Measurements from ENCODE around the gene SMARCA5.
"Not testable (repeated sequence)": the region's sequence is repeated elsewhere in the genome, so short reads cannot be mapped to it uniquely, and the experiment has no call there.

Gene SMARCA5, protein sequence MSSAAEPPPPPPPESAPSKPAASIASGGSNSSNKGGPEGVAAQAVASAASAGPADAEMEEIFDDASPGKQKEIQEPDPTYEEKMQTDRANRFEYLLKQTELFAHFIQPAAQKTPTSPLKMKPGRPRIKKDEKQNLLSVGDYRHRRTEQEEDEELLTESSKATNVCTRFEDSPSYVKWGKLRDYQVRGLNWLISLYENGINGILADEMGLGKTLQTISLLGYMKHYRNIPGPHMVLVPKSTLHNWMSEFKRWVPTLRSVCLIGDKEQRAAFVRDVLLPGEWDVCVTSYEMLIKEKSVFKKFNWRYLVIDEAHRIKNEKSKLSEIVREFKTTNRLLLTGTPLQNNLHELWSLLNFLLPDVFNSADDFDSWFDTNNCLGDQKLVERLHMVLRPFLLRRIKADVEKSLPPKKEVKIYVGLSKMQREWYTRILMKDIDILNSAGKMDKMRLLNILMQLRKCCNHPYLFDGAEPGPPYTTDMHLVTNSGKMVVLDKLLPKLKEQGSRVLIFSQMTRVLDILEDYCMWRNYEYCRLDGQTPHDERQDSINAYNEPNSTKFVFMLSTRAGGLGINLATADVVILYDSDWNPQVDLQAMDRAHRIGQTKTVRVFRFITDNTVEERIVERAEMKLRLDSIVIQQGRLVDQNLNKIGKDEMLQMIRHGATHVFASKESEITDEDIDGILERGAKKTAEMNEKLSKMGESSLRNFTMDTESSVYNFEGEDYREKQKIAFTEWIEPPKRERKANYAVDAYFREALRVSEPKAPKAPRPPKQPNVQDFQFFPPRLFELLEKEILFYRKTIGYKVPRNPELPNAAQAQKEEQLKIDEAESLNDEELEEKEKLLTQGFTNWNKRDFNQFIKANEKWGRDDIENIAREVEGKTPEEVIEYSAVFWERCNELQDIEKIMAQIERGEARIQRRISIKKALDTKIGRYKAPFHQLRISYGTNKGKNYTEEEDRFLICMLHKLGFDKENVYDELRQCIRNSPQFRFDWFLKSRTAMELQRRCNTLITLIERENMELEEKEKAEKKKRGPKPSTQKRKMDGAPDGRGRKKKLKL

DNA sequence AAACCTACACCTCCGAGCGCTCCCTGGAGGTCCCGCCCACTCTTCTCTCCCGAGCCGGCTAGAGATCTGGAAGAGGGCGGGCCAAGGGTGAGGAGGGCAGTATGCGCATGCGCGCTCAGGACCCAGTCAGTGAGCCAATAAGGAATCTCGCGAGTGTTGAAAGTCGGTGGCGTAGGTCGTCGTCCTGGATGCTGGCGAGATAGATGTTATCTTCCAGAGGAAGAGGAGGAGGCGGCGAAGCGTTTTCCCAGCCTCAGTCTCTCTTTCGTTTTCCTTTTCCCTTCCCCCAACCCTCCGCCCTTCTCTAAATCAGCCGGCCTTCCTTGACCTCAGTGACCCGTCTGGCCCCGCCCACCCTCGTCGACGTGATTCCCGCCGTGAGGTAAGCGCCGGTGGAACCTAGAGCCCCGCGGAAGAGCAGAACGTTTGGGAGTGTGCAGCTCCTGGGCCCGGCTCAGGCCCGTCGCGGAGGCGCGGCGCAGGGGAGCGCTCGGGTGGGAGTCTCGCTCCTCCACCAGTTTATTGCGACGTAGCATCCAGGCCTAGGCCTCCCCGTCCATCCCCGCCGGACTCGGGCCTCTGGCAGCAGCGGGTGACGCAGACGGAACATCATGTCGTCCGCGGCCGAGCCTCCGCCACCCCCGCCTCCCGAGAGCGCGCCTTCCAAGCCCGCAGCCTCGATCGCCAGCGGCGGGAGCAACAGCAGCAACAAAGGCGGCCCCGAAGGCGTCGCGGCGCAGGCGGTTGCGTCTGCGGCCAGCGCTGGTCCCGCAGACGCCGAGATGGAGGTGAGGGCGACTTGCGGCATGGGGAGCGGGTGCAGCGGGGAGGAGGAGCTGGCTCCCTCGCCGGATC lies at the start of gene SMARCA5:
TSS of gene SMARCA5 (plus strand) at position 389 of the 855 bp plus-strand sequence. CDS start at position 612, 223 bp downstream.
- peak; percentile 92 to 96 for DNase-seq

GRCh38 chr4:143473334-143474126 lies 40.0 kb upstream of the SMARCA5 start:
- no peak for DNase-seq

DNA sequence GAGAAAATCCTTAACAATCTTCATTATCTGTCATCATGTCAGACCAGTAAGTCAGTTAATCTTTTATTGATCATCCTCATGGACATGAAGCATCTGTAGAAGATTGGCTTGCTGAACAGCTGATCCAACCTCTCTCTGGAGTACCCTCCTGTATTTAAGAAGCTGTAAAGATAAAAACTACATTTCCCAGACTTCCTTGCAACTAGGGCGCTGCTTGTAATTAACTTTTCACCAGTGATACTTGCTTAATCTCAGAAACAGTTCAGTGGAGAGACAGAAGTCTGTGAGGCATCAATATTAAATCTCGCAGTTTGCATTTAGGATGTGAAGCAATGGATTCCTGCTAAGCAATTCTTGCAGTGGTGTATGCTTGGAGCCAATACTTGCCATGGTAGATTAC lies 36.0 kb upstream of the SMARCA5 start:
- no peak for DNase-seq

DNA sequence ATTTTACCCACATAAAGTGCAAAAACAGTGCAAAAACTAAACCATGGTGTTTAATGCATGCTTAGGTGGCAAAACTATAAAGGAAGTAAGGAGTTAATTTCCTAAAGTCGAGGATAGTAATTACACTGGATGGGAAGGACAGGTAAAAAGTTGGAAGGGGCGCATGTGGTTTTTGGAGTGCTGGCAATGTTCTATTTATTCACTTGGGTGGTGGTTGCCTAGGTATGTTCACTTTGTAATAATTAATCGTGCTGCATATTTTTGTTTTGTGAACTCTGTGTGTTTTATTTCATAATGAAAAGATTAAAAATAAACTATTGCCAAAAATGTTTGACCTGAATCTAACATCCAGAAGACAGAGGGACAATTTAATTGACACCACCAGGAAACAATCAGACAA lies 32.1 kb upstream of the SMARCA5 start:
- no peak for DNase-seq

DNA sequence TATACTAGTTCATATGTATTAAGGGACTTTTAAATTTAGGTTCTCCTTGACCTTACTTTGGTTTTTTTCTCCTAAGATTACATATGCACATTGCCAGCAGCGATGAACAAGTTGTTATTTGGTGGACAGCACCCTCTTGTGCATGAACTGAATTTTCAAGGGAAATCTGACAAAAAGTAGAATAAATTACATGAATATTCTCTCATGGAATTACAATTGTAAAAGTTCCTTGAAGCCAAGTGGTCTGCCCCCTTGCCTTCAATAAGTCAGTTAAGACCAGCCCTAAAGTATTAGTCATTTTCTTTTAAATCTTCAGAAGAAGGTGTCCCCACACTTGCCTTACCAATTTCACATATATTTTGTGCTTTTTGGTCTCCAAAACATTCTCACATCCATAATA lies 30.7 kb upstream of the SMARCA5 start:
- no peak for DNase-seq

GRCh38 chr4:143486314-143486713 lies 27.2 kb upstream of the SMARCA5 start:
- no peak for DNase-seq

DNA sequence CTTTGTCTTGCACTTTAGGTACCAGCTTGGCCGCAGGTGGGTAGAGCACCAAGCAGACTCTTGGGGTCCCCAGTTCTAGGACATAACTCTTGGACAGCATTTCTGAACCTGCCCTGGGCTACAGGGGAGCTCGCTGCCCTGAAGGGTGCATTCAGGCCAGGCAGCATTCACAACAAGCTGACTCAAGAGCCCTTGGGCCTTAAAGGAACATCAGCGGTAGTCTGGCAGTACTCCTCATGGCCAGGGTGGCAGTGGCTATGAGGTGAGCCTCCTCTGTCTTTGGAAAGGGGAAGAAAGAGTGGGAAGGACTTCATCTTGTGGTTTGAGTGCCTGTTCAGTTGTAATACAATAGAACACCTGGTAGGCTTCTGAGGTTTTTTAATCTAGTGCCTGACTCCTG lies 24.8 kb upstream of the SMARCA5 start:
- no peak for DNase-seq

GRCh38 chr4:143489106-143489505 lies 24.4 kb upstream of the SMARCA5 start:
- DNase-seq = no peak

DNA sequence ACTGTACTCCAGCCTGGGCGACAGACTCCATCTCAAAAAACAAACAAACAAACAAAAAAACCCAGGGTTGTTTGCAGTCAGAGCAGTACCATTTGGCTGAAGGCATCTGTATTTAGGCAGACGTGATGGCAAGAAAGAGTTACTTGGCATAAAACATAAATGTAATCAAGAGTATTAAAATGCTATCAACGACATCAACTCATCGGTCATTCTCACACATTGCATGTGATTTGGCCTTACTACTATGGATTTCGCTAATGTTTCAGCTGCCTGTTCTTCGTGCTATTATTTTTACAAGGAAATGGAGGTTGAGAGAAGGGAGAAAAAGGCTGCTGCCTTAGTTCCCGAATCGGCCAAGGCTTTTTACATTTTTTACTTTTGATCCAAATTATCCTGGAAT lies 15.5 kb upstream of the SMARCA5 start:
- DNase-seq = no peak

DNA sequence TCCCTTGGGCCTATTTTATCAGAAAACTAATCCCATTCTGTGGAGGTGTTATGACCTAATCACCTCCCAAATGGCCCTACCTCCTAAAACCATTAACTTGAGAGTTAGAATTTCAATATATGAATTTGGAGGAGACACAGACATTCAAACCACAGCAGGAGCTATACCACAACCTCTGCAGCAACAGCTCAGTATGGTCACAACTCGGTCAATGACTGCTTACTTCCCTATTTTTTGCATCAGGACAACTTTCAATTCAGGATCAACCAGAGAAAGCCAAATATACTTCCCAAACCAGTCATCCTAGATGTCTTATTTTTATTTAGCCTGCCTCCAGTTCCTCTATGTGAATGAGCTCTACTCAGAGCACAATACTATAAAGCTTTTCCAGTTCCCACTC lies 11.3 kb upstream of the SMARCA5 start:
- DNase-seq = no peak

DNA sequence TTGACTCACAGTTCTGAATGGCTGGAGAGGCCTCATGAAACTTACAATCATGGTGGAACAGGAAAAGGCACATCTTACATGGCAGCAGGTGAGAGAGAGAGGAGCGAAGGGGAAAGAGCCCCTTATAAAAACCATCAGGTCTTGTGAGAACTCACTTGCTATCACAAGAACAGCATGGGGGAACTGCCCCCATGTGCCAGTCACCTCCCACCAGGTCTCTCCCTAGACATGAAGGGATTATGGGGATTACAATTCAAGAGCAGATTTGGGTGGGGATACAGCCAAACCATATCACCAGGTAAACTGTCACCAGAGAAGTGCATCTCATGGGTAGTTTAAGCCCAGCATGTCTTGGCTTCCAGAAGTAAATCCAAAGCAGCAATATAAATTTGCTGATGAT lies 7.5 kb upstream of the SMARCA5 start:
- no peak for DNase-seq

DNA sequence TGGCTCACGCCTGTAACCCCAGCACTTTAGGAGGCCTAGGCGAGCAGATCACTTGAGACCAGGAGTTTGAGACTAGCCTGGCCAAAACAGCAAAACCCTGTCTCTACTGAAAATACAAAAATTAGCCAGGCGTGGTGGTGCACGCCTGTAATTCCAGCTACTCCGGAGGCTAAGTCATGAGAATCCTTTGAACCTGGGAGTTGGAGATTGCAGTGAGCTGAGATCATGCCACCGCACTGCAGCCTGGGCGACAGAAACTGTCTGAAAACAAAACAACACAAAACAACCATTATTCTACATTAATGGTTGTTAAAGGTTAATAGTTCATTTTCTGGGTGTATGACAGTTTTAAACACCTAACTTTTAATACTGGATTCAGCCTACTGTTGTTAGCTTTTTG lies 1.6 kb upstream of the SMARCA5 start:
- no peak for DNase-seq

GRCh38 chr4:143512978-143513313 lies 556 bp upstream of the SMARCA5 start:
- no peak for DNase-seq

- no peak for DNase-seq
These were observed 630 bp downstream of the SMARCA5 start for GRCh38 chr4:143514169-143514495.

DNA sequence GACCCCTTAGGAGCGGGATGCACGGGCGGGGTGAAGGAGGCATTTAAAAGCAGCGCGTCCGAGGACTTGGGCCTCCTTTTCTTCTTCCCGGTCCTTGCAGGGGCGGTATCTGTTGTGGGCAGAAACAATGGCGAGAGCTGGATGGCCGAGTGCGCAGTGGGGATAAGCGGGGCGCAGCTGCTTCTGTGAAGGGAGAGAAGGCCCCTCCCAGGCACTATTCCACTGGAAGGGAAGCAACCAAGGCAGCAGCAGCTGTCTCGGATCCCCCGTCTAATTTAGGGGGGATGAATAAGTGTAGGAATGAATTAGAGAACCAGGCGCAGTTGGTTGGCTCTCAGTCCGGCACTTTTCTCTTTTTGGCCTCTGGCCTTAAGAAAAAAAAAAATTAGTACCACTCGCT lies 995 bp downstream of the SMARCA5 start:
- DNase-seq = no peak

- DNase-seq = no peak
These were observed 1.4 kb downstream of the SMARCA5 start for GRCh38 chr4:143514901-143515300.

DNA sequence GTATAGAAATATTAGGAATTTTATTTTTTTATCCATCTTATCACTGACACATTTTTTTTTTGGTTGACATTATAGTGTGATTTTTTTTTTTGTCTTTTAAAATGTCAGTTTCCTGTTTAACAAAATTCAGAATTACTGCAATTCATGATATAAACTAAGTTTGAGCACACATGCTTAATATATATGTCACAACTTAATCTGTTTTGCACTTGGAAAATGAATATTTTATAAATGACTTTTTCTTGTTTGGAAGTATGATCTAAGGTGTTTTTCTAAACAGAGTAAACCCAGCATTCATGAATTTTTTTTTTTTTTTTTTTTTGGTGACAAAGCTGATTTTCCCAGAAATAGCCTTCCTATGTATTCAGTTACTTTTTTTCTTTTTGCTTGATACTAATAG lies 2.4 kb downstream of the SMARCA5 start:
- no peak for DNase-seq

- DNase-seq = no peak
These were observed 4.3 kb downstream of the SMARCA5 start for GRCh38 chr4:143517764-143518163.

DNA sequence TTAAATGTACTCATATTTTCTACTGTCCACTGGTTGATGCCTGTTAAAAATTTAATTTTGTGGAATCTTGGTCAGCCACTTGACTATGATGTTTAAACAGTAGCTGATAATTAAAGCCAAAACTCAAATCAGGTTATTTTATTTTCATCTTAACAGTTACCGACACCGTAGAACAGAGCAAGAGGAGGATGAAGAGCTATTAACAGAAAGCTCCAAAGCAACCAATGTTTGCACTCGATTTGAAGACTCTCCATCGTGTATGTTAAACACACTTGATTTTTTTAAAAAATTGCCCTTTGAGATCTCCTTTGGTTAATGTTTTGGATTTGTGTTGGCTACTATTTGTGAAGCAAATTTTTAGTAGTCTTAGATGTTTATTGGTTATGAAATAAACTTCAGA lies 10.7 kb downstream of the SMARCA5 start:
- DNase-seq = no peak

DNA sequence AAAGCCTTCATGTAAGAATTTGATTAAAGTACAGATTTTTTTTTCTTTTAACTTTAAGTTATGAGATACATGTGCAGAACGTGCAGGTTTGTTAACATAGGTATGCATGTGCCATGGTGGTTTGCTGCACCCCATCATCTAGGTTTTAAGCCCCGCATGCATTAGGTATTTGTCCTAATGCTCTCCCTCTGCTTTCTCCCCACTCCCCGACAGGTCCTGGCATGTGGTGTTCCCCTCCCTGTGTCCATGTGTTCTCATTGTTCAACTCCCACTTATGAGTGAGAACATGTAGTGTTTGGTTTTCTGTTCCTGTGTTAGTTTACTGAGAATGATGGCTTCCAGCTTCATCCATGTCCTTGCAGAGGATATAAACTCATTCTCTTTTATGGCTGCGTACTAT lies 14.5 kb downstream of the SMARCA5 start:
- not testable (repeated sequence) for DNase-seq

DNA sequence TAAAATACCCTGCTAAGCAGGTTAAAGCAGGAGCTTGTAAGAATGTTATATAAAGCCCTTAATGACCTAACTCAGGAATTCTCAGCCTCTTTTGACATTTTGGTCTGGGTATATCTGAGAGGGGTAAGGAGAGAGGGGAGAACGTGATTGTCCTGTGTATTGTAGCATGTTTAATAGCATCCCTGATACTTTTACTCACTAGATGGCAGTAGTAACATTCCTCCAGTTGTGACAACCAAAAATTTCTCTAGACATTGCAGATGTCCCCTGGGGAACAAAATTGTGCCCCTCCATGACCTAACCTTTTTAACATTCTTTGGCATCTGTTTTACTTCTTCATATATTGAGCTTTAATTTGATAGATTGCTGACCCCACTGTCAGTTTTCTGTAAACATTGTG lies 17.9 kb downstream of the SMARCA5 start:
- DNase-seq = no peak

Data from stimulated activated CD4-positive, alpha-beta T cell treated with anti-CD3 and anti-CD28 coated beads, Interleukin-4, amount 100 ng/mL, for 4 hours (primary cell).